HG03175 (cell line): ENCODE data around the gene OVOL3.
"Not testable (repeated sequence)": the region's sequence is repeated elsewhere in the genome, so short reads cannot be mapped to it uniquely, and the experiment has no call there.

Experiments used
- ATAC-seq: cut with Tn5 transposase; IDR thresholded peaks from one replicate; pipeline ENCODE4 v1.9.1; 2021; ENCODE audit warnings: mild to moderate bottlenecking, moderate library complexity; ENCODE audit not compliant: unreplicated experiment

The OVOL3 gene

GRCh38 chr19:36110487-36111199 lies at the start of gene OVOL3:
Gene OVOL3, plus strand, starts transcription at chr19:36111143. Its CDS starts 60 bp downstream, at chr19:36111203.
- no peak for ATAC-seq

DNA sequence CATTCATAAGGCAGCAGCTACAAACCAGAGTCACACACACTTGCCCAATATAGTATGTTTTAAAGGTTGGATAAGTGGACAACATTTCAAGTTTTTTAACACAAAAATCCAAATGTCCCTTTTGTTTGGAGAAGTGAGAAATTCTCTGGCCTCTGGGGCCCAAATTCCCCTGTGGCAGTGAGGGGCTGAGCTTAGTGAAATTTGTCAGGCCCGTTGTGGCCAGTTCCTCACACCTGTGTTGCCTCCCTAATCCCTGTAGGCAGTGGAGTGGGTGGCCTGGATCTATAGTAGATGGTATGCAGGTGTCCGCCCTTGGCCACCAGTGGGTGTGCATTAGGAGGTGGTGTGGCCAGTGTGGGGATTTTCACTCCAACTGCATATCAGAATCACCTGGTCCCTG lies 49.6 kb upstream of the OVOL3 start:
- ATAC-seq = no peak

- no peak for ATAC-seq
Measured at GRCh38 chr19:36064826-36065225, 46.1 kb upstream of the OVOL3 start.

- no peak for ATAC-seq
Measured at GRCh38 chr19:36067681-36068080, 43.3 kb upstream of the OVOL3 start.

GRCh38 chr19:36068810-36069499 lies 42.0 kb upstream of the OVOL3 start:
- ATAC-seq = not testable (repeated sequence)

- ATAC-seq = no peak
Measured at GRCh38 chr19:36072081-36072480, 38.9 kb upstream of the OVOL3 start.

- no peak for ATAC-seq
Measured at GRCh38 chr19:36073121-36073876, 37.6 kb upstream of the OVOL3 start.

DNA sequence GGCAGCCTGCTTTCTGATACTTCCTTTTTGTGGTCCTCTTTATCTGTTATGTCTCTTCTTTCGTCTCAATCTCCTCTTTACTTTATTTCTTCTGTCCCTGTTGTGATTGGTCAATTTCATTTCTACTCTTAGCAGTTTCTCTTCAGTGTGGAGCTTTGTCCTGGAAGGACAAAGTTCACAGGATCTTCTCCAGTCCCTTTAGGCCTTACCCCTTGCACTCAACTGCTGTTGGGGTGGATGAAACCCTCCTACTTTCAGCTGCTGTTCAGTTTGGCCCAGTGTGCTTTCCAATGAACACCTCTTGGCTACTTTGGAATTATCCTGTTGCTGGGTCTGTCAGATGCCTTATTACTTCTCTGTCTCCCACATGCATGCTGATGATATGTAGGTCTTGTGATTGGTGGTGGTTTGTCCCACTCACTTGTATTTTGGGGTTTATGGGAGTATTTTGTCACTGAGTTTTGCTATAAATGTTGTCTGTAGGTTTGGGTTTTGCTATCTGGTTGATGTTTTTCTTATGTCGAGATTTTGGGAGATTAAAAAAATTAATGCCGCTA lies 31.5 kb upstream of the OVOL3 start:
- ATAC-seq = no peak

GRCh38 chr19:36081385-36081784 lies 29.6 kb upstream of the OVOL3 start:
- ATAC-seq = no peak

DNA sequence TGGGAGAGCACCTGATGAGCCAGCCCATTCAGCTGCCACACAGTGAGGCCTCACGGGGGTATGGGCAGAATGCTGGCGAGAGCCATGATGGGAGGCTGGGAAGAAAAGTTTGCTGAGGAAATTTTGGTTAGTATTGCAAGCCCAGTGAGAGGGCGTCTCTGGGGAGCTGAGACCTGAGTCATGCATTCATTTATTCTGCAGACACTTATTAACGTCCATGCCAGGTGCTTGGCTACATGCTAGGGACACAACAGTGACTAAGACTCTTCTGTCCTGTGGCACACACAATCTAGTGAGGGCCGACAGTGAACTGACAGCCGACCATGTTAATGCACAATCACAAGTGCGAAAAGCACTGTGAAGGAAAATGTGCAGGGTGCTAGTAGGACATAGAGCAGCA lies 29.0 kb upstream of the OVOL3 start:
- no peak for ATAC-seq

DNA sequence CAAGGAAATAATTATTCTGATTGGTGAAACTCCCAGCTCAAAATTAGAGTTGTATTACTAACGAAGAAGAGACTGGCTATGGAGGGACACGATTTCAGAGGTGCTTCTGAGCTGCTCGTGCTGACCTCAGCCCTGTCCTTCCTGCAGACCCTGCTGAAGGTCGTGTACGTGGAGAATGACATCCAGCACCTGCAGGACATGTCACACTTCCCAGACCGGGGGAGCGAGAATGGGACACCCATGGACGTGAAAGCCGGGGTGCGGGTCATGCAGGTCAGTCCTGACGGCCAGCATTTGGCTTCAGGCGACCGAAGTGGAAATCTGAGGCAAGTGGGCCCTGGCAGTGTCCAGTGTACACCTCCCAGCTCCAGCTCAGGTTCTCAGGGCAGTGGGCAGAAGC lies 28.0 kb upstream of the OVOL3 start:
- ATAC-seq = no peak

GRCh38 chr19:36084231-36085009 lies 26.5 kb upstream of the OVOL3 start:
- no peak for ATAC-seq

GRCh38 chr19:36086326-36086725 lies 24.6 kb upstream of the OVOL3 start:
- ATAC-seq = no peak

GRCh38 chr19:36089847-36090246 lies 21.1 kb upstream of the OVOL3 start:
- ATAC-seq = no peak

DNA sequence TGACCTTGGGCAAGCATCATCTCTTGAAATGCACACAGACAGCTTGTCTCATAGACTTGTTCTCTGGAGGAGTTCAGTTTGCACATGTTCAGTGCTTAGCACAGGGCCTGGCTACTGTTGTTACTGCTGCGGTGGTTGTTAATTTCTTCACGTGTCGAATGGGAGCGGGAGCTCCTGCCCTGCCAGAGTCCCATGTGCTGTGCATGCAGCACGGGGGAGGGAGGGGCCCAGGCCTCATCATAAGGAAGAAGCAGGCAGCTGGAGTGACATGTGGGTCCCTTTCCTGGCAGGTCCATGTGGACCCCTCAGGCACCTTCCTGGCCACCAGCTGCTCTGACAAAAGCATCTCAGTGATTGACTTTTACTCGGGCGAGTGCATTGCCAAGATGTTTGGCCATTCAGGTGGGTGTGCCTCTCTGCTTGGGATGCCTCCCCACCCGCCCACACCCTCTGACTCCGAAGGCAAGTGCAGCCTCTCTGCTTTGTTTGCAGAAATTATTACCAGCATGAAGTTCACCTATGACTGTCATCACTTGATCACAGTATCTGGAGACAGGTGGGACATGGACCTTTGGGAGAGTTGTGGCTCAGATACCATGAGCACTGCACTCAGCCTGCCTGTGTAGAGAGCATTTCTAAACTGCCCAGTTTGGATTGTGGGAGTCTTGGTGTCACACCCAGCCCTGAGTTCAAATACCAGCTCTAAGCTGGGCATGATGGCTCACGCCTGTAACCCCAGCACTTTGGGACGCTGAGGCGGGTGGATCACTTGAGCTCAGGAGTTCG lies 19.8 kb upstream of the OVOL3 start:
- ATAC-seq = no peak

DNA sequence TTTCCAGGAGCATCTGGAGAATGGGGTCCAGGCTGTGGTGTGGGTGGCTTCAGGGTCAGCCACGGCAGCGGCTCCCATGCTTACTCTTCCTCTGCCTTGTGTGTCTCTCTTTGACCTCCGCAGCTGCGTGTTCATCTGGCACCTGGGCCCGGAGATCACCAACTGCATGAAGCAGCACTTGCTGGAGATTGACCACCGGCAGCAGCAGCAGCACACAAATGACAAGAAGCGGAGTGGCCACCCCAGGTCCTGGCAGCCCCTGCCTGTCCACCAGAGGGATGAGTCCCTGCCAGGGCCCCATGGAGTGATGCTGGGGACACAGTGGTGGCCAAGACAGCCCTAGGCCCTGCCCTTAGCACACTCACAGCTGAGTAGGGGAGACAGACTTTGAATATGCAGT lies 18.4 kb upstream of the OVOL3 start:
- no peak for ATAC-seq

GRCh38 chr19:36093146-36093662 lies 17.7 kb upstream of the OVOL3 start:
- ATAC-seq = no peak

DNA sequence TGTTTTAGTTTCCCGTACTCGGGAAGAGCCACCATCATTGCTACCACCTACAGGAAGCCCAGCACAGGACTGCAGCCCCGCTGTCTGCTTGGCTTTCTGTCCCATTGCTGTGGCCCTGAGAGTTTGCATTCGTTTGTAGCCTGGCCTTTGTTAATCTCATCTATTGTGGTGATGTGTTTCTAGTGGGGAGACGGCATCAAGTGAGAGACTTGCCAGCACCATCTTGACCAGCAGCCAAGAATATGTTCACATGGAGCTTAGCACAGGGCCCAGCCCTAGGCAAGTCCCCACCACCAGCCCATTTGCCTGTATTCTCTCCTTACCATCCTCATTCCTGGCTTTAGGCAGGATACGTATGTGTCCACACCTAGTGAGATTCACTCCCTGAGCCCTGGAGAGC lies 17.3 kb upstream of the OVOL3 start:
- no peak for ATAC-seq

DNA sequence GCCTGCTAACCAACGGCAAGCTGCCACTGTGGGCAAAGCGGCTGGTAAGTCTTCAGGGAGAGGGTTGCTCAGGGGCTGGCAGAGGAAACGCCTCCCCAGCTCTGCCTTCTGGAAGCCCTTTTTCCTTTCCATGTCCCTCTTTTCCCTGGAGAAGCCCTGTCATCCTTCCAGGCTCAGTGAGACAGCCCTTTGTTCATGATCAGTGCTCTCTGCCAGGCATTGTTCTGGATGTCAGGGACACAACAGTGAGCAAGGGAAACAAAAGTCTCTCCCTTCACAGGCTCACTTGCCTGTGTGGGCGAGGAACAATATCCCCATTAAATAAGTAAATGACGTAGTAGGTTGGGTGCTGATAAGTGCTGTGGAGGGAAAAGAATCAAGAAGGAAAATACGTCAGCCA lies 13.9 kb upstream of the OVOL3 start:
- no peak for ATAC-seq
